ENCODE results near the gene MARK3. TPM values are rescaled to one million over a fixed set of nuclear protein-coding genes. Genes with fewer than 3 reads are reported as not detected.

MARK3 gene
- total RNA-seq, 1 experiment from 2014 or later: 81.9 TPM

- Mint-ChIP-seq H3K4me1 (no peaks in the 10 kb centered on the region), H3K36me3 (ENCODE audit: insufficient read depth in 1 of 3, low read depth in 3 of 3) (peaks cover 18 to 60% (median 39%) of the 10 kb centered on the region in 3 experiments; a peak in 6 of 7 replicates), H3K27ac (no peak overlapping the region), H3K4me3 (no peak overlapping the region), H3K9me3 (no peaks in the 10 kb centered on the region), H3K27me3 (ENCODE audit: low read depth) (no peaks in the 10 kb centered on the region)
- H3K27ac ChIP-seq (ENCODE audit: insufficient read length, low read depth, low read length): no peak overlapping the region
- H3K23me2 ChIP-seq (ENCODE audit: insufficient read length, low read depth, low read length, poor library complexity, severe bottlenecking): no peaks in the 10 kb centered on the region
- no peaks in the 10 kb centered on the region for H3K9me3 ChIP-seq (ENCODE audit: control insufficient read depth, low read depth, low read length)
- no peak overlapping the region for H3T11ph ChIP-seq (ENCODE audit: low read length)
- no peak for DNase-seq
- no peak overlapping the region for H2BK12ac ChIP-seq (ENCODE audit: insufficient read length, low read depth, low read length)
- no peak overlapping the region for H4K5ac ChIP-seq (ENCODE audit: insufficient read length, low read depth, low read length)
- H2BK5ac ChIP-seq (ENCODE audit: insufficient read length, low read length): no peak overlapping the region
- H3K14ac ChIP-seq (ENCODE audit: insufficient read depth, low read length): no peak overlapping the region
- no peak overlapping the region for H2AFZ ChIP-seq (ENCODE audit: low read length)
- H3K4me1 ChIP-seq (ENCODE audit: insufficient read depth, low read length): no peaks in the 10 kb centered on the region
- no peak overlapping the region for H2BK120ac ChIP-seq (ENCODE audit: low read depth, low read length, poor library complexity, severe bottlenecking)
- no CpG with 5 or more reads among the region's 5 CpGs for WGBS (ENCODE audit: extremely low coverage, insufficient read length, low lambda C conversion rate)
- no peak overlapping the region for H2BK15ac ChIP-seq (ENCODE audit: low read depth, low read length)
- H2AK5ac ChIP-seq (ENCODE audit: insufficient read length, low read length): no peak overlapping the region
- no peak overlapping the region for H3K4ac ChIP-seq (ENCODE audit: low read depth, low read length)
- no peaks in the 10 kb centered on the region for H3K79me2 ChIP-seq (ENCODE audit: insufficient read depth, low read length)
- no peak overlapping the region for H2BK20ac ChIP-seq (ENCODE audit: low read depth, low read length, poor library complexity, severe bottlenecking)
- no peaks in the 10 kb centered on the region for H3K27me3 ChIP-seq (ENCODE audit: insufficient read depth, low read length)
- no peak overlapping the region for H3K4me2 ChIP-seq (ENCODE audit: insufficient read depth, insufficient read length, low read length)
- H3K9ac ChIP-seq (ENCODE audit: extremely low read depth, insufficient read length, low read length): no peak overlapping the region
- H3K79me1 ChIP-seq (ENCODE audit: insufficient read depth, low read depth, low read length, poor library complexity, severe bottlenecking): no peaks in the 10 kb centered on the region
- no peaks in the 10 kb centered on the region for H4K20me1 ChIP-seq (ENCODE audit: control insufficient read depth, insufficient read depth, insufficient read length)
- H4K8ac ChIP-seq (replicated peaks; ENCODE audit: insufficient read length, low read depth, low read length): no peak overlapping the region
- no peak overlapping the region for H3K23ac ChIP-seq (ENCODE audit: insufficient read length, low read depth, low read length)
- H3K18ac ChIP-seq (ENCODE audit: insufficient read length, low read depth, low read length): no peak overlapping the region
- H3K56ac ChIP-seq (ENCODE audit: insufficient read length, low read depth, low read length): no peak overlapping the region
- H4K91ac ChIP-seq (ENCODE audit: insufficient read length, low read depth, low read length): no peak overlapping the region
- no peak for TF ChIP-seq CTCF (conservative IDR thresholded peaks at IDR 0.05)
These were observed 98.4 kb downstream of the MARK3 start for GRCh38 chr14:103483600-103483999.

Measured in H9 (cell line).